SK-N-SH (cell line): ENCODE data around the gene EXOC7. TPM values are rescaled to one million over a fixed set of nuclear protein-coding genes. Genes with fewer than 3 reads are reported as not detected.

Experiments
- CTCF ChIA-PET: fragments of 300-600, 350-600 bp; formaldehyde crosslinking; extraction: SDS; loops from one replicate; lab custom pipeline; 2021; lab: Yijun Ruan, JAX
- POLR2A ChIA-PET: fragments of 350-600 bp; sonication (Branson Sonifier 250); formaldehyde crosslinking; extraction: SDS; loops from one replicate; lab custom pipeline; 2020; ENCODE audit warnings: antibody characterized with exemption, inconsistent platforms; lab: Yijun Ruan, JAX
- DNase-seq: peaks from one replicate; pipeline ENCODE4 v3.0.0; 2012
- H2AFZ ChIP-seq: fragments of 200-600 bp; sonication (generic); 2 replicates; pipeline ENCODE4 v1.8.1; 2016; ENCODE audit warnings: antibody characterized with exemption, mild to moderate bottlenecking, low read depth
- H3F3A ChIP-seq: fragments of 200-600 bp; sonication (generic); replicated peaks from 2 replicates; pipeline ENCODE3; 2016; ENCODE audit warnings: antibody characterized with exemption, mild to moderate bottlenecking; ENCODE audit not compliant: insufficient read depth
- H3K27ac ChIP-seq, 2 experiments: fragments of 200-500 bp in 1 of 2; fragments of 200-600 bp in 1 of 2; sonication (Bioruptor generic) in 1 of 2; sonication (generic), shearing (Covaris generic) in 1 of 2; 2 replicates each; pipeline versions ENCODE4 v1.5.1 to v1.6.1; 2014 to 2016; ENCODE audit warnings: low read depth in 2 of 2, inconsistent platforms in 1 of 2, low read length in 1 of 2, mild to moderate bottlenecking in 1 of 2, mixed read lengths in 1 of 2
- H3K27me3 ChIP-seq: fragments of 200-600 bp; sonication (generic), shearing (Covaris generic); 2 replicates; pipeline ENCODE4 v1.6.1; 2016; ENCODE audit warnings: mixed run types; ENCODE audit not compliant: insufficient read depth
- H3K36me3 ChIP-seq, 2 experiments: fragments of 200-500 bp in 1 of 2; fragments of 200-600 bp in 1 of 2; sonication (Bioruptor generic) in 1 of 2; sonication (generic) in 1 of 2; replicated peaks in 1 of 2; 2 replicates each; pipeline versions ENCODE3 to v1.5.1; 2014 to 2016; ENCODE audit warnings: low read length in 1 of 2, mild to moderate bottlenecking in 1 of 2; ENCODE audit not compliant: insufficient read depth in 2 of 2, control insufficient read depth in 1 of 2
- H3K4me1 ChIP-seq, 2 experiments: fragments of 200-500 bp in 1 of 2; fragments of 200-600 bp in 1 of 2; sonication (Bioruptor generic) in 1 of 2; sonication (generic), shearing (Covaris generic) in 1 of 2; 2 replicates each; pipeline versions ENCODE4 v1.5.1 to v1.6.1; 2014 to 2016; ENCODE audit warnings: low read depth in 1 of 2, low read length in 1 of 2, mixed run types in 1 of 2; ENCODE audit not compliant: insufficient read depth in 2 of 2, control insufficient read depth in 1 of 2
- H3K4me2 ChIP-seq: fragments of 200-600 bp; sonication (generic), shearing (Covaris generic); 2 replicates; pipeline ENCODE4 v1.6.1; 2017; ENCODE audit warnings: mixed run types
- H3K4me3 ChIP-seq, 2 experiments: fragments of 200-500 bp in 1 of 2; fragments of 200-600 bp in 1 of 2; sonication (Bioruptor generic) in 1 of 2; sonication (generic), shearing (Covaris generic) in 1 of 2; 2 replicates each; pipeline versions ENCODE4 v1.5.1 to v1.8.1; 2014 to 2016; ENCODE audit warnings: low read depth in 2 of 2, inconsistent platforms in 1 of 2, low read length in 1 of 2, mild to moderate bottlenecking in 1 of 2, mixed read lengths in 1 of 2, moderate library complexity in 1 of 2
- H3K79me2 ChIP-seq: fragments of 200-600 bp; sonication (generic); 2 replicates; pipeline ENCODE4 v1.8.1; 2017; ENCODE audit warnings: mild to moderate bottlenecking; ENCODE audit not compliant: insufficient read depth
- H3K9ac ChIP-seq: fragments of 200-600 bp; sonication (generic); 2 replicates; pipeline ENCODE4 v1.6.1; 2017; ENCODE audit warnings: mixed run types
- H3K9me2 ChIP-seq: fragments of 200-600 bp; sonication (generic); 2 replicates; pipeline ENCODE4 v1.6.1; 2017; ENCODE audit warnings: mixed run types
- H3K9me3 ChIP-seq: fragments of 200-600 bp; sonication (generic); 2 replicates; pipeline ENCODE4 v1.6.1; 2017; ENCODE audit warnings: mixed run types, mild to moderate bottlenecking, moderate library complexity
- H4K20me1 ChIP-seq: fragments of 200-600 bp; sonication (generic); 2 replicates; pipeline ENCODE4 v1.6.1; 2017; ENCODE audit warnings: mild to moderate bottlenecking, mixed run types; ENCODE audit not compliant: insufficient read depth
- EP300 ChIP-seq, 2 experiments: IDR thresholded peaks; 2 replicates each; pipeline versions ENCODE4 v1.4.0 to v1.6.1; 2012; ENCODE audit warnings: borderline replicate concordance in 1 of 2, low read depth in 1 of 2, low read length in 1 of 2
- EZH2phosphoT487 ChIP-seq: fragments of 200-600 bp; sonication (generic); IDR thresholded peaks from 2 replicates; pipeline ENCODE4 v1.6.1; 2017; ENCODE audit warnings: low read depth, mixed run types, mild to moderate bottlenecking, antibody characterized with exemption, moderate library complexity, borderline replicate concordance
- JUND ChIP-seq: IDR thresholded peaks from 2 replicates; pipeline ENCODE4 v1.4.0; 2012
- MEF2A ChIP-seq: IDR thresholded peaks from 2 replicates; pipeline ENCODE4 v1.4.0; 2012; ENCODE audit warnings: low read depth, borderline replicate concordance
- RAD21 ChIP-seq: IDR thresholded peaks from 2 replicates; pipeline ENCODE4 v1.6.1; 2012; ENCODE audit warnings: mild to moderate bottlenecking, low read length
- RCOR1 ChIP-seq: fragments of 150-350 bp; IDR thresholded peaks from 2 replicates; pipeline ENCODE4 v1.6.1; 2017; ENCODE audit warnings: antibody characterized with exemption, low read length
- SMC3 ChIP-seq: IDR thresholded peaks from 2 replicates; pipeline ENCODE4 v1.6.1; 2012; ENCODE audit warnings: low read depth, low read length, improper control_type of control experiment
- TAF1 ChIP-seq: IDR thresholded peaks from 2 replicates; pipeline ENCODE4 v1.6.1; 2012; ENCODE audit warnings: low read depth, mild to moderate bottlenecking, low read length, moderate library complexity, borderline replicate concordance
- TCF12 ChIP-seq: IDR thresholded peaks from 2 replicates; pipeline ENCODE4 v1.4.0; 2012
- WGBS: methylation state at CpG from one replicate; pipeline ENCODE4 v1.1.6; 2017; ENCODE audit warnings: low lambda C conversion rate; 5-methylcytosine and 5-hydroxymethylcytosine counted together
- polyA plus RNA-seq, 3 experiments: library from polyadenylated mRNA; depleted of rRNA; stranded (reverse); fragments of >200 nt; gene quantifications; 2 replicates each; pipeline ENCODE4 v1.2.3, GENCODE V29; 2012
- TF ChIP-seq, protein P1 (sequence below): IDR thresholded peaks from 2 replicates; pipeline ENCODE4 v1.4.0; 2012; ENCODE audit warnings: low read depth
- TF ChIP-seq, protein P2 (sequence below): fragments of 200-600 bp; sonication (generic); IDR thresholded peaks from 2 replicates; pipeline ENCODE4 v1.6.1; 2017; ENCODE audit warnings: antibody characterized with exemption, mild to moderate bottlenecking, moderate library complexity

The EXOC7 gene
- polyA plus RNA-seq, 1 of the 3 experiments (the other 2 are of a cell fraction), result 129 TPM

DNA sequence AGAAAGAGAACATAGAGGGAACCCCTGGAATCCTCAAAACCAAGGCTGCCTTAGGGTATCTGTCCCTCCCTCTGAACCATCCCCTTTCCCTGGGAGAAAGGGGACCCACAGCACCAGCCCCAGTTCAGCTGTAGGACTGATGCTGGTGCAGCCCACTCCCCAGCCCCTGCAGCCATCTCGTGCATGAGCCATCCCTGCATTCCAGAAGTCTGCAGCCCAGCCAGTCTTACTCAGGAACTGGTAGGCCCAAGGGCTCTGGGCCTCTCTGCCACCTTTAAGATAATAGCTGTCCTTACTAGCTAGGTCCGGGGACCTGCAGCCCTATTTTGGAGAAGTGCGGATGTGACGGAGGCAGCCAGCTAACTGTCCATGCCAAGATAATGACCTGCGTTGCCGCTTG lies 70.4 kb downstream of the EXOC7 start:
- Histone ChIP-seq H3K27ac (no peak overlapping the region), H3K4me1 (peaks cover 9 to 23% of the 10 kb centered on the region in 2 experiments; a peak in 3 of 4 replicates), H3K9me3 (no peaks in the 10 kb centered on the region), H3K4me2 (no peak overlapping the region), H3K9me2 (no peaks in the 10 kb centered on the region), H3F3A (peaks cover 13% of the 10 kb centered on the region), H2AFZ (no peak overlapping the region), H3K9ac (no peak overlapping the region), H3K27me3 (no peaks in the 10 kb centered on the region), H3K79me2 (no peaks in the 10 kb centered on the region), H3K36me3 (peaks cover under 1 to 3% of the 10 kb centered on the region in 2 experiments), H3K4me3 (no peak overlapping the region), H4K20me1 (no peaks in the 10 kb centered on the region)
- DNase-seq, result no peak
- TF ChIP-seq RAD21, result no peak
- TF ChIP-seq SMC3, result no peak
- TF ChIP-seq EZH2phosphoT487, result no peak
- no peak for TF ChIP-seq TCF12
- TF ChIP-seq RCOR1, result no peak
- no peak for TF ChIP-seq MEF2A
- no peak for TF ChIP-seq JUND
- ChIA-PET CTCF (interaction anchor here (0.8 to 13.5 kb wide), 5 partner anchors 18 to 246 kb away, joined by 3 to 133 read pairs (median 4); no protein-coding TSS in a partner anchor), POLR2A (no interaction called here)
- WGBS, result 92% methylated on average over 6 of the region's 6 CpGs

DNA sequence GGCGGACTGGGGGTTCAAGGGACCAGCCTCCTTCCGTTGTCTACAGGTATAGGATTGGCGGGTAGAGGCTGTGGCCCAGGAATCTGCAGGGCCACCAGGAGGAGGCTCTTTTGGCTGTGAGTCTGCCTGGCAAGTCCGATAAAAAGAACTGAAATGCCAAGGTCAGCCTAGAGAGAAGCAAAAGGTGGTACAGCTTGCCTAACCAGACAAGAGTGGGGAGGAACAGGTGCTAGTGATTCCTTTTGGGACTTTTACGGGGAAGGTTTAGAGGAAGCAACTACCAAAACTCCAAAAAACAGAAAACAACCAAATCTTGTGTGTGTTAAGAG lies 70.8 kb downstream of the EXOC7 start:
- TF ChIP-seq, protein P1, sequence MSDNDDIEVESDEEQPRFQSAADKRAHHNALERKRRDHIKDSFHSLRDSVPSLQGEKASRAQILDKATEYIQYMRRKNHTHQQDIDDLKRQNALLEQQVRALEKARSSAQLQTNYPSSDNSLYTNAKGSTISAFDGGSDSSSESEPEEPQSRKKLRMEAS, result no peak
- TF ChIP-seq EP300 (IDR thresholded peaks at IDR 0.05; ENCODE audit: borderline replicate concordance in 1 of 2, low read depth in 1 of 2, low read length in 1 of 2), result no peak
- Histone ChIP-seq H3K4me3 (no peak overlapping the region), H3K36me3 (no peaks in the 10 kb centered on the region), H4K20me1 (no peaks in the 10 kb centered on the region), H3K9me3 (no peaks in the 10 kb centered on the region), H3K9ac (no peak overlapping the region), H3K4me2 (no peak overlapping the region), H3K27me3 (no peaks in the 10 kb centered on the region), H3K9me2 (no peaks in the 10 kb centered on the region), H3K4me1 (peaks cover 9 to 23% of the 10 kb centered on the region in 2 experiments; a peak in 3 of 4 replicates), H3K27ac (no peak overlapping the region), H2AFZ (no peak overlapping the region), H3F3A (peaks cover 13% of the 10 kb centered on the region), H3K79me2 (no peaks in the 10 kb centered on the region)
- 88% methylated on average over 5 of the region's 5 CpGs for WGBS
- CTCF ChIA-PET, result interaction anchor here (0.7 to 13.5 kb wide), 9 partner anchors 13 to 353 kb away, joined by 3 to 133 read pairs (median 4); no protein-coding TSS in a partner anchor
- DNase-seq, result no peak
- POLR2A ChIA-PET, result no interaction called here

DNA sequence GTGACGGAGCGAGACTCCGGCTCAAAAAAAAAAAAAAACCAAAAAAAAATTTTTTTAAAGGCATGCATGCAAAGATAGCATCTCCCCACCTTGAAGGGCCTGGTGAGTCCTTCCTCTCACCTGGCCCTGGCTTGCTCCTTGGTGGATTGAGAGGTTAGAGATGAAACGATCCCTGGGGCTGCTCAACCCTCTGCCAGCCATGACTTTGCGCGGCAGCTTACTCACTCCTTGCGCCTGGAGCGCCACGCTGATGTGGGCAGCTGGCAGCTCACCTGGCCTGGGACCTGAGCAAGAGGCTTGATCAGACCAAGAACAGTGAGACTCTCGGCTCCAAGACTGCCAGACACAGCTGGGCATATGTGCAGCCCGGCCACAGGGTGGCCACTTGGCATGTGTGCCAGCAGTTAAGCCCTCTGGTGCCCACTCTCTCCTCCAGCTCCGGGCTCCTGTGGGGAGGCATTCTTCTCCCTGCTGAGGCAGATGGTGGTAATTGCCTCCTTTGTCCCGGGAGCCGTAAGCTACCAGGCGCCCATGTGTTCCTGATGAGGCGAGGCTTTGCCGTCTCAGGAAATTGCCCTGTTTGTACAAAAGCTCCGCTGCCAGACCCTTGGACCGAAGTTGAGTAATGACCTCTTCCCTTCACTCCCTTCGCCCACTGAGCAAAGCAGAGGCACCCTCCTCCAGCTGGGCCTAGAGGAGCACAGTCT lies 71.4 kb downstream of the EXOC7 start:
- H3K9me3 ChIP-seq, result no peaks in the 10 kb centered on the region
- peaks cover 9 to 23% of the 10 kb centered on the region in 2 experiments; a peak in 3 of 4 replicates for H3K4me1 ChIP-seq
- ChIA-PET CTCF (interaction anchor here (0.7 to 13.5 kb wide), 9 partner anchors 12 to 353 kb away, joined by 3 to 133 read pairs (median 4); no protein-coding TSS in a partner anchor), POLR2A (no interaction called here)
- peaks cover 9% of the 10 kb centered on the region for H3F3A ChIP-seq
- DNase-seq, result peak; percentile 57
- no peak overlapping the region for H3K4me2 ChIP-seq
- no peaks in the 10 kb centered on the region for H3K79me2 ChIP-seq
- H3K27me3 ChIP-seq, result no peaks in the 10 kb centered on the region
- H2AFZ ChIP-seq, result no peak overlapping the region
- H3K36me3 ChIP-seq, result no peaks in the 10 kb centered on the region
- no peak overlapping the region for H3K9ac ChIP-seq
- 80% methylated on average over 15 of the region's 20 CpGs for WGBS
- H4K20me1 ChIP-seq, result no peaks in the 10 kb centered on the region
- TF ChIP-seq, protein P2, sequence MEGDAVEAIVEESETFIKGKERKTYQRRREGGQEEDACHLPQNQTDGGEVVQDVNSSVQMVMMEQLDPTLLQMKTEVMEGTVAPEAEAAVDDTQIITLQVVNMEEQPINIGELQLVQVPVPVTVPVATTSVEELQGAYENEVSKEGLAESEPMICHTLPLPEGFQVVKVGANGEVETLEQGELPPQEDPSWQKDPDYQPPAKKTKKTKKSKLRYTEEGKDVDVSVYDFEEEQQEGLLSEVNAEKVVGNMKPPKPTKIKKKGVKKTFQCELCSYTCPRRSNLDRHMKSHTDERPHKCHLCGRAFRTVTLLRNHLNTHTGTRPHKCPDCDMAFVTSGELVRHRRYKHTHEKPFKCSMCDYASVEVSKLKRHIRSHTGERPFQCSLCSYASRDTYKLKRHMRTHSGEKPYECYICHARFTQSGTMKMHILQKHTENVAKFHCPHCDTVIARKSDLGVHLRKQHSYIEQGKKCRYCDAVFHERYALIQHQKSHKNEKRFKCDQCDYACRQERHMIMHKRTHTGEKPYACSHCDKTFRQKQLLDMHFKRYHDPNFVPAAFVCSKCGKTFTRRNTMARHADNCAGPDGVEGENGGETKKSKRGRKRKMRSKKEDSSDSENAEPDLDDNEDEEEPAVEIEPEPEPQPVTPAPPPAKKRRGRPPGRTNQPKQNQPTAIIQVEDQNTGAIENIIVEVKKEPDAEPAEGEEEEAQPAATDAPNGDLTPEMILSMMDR, result peak; percentile 26; the same call in 1 of the 2 replicates
- TF ChIP-seq RAD21 (0 out of 2 replicates have a peak, but pooled peaks have one; percentile 2), TAF1 (no peak)
- TF ChIP-seq, all 33 proteins: peak for 2
- H3K27ac ChIP-seq, result no peak overlapping the region
- H3K4me3 ChIP-seq, result no peak overlapping the region
- H3K9me2 ChIP-seq, result no peaks in the 10 kb centered on the region
